Left renal pelvis (tissue), 4 donors: ENCODE data around the gene GPR89A. TPM values are rescaled to one million over a fixed set of nuclear protein-coding genes. Genes with fewer than 3 reads are reported as not detected.
"Not testable (repeated sequence)": the region's sequence is repeated elsewhere in the genome, so short reads cannot be mapped to it uniquely, and the experiment has no call there.

Source experiments
- DNase-seq, 4 donors: peaks; one replicate each; pipeline ENCODE4 v3.0.0-alpha.2; 2013; ENCODE audit warnings: low read depth in 4 of 4, low spot score in 3 of 4
- polyA plus RNA-seq, 4 donors: library from polyadenylated mRNA; unstranded; fragments of 120-200 nt; gene quantifications; one replicate each; pipeline ENCODE4 v1.2.1, GENCODE V29; 2013; ENCODE audit not compliant: insufficient read length in 4 of 4

GPR89A gene
- polyA plus RNA-seq, 4 donors, result 25.7 to 48.7 (median 39.8) TPM

GRCh38 chr1:145716641-145717345 is 109.0 kb downstream of the GPR89A start:
- no peak for DNase-seq

GRCh38 chr1:145717833-145718232 is 110.0 kb downstream of the GPR89A start:
- DNase-seq, result no peak

- DNase-seq, result not testable (repeated sequence)
Measured at GRCh38 chr1:145718465-145718864, 110.7 kb downstream of the GPR89A start.

GRCh38 chr1:145719230-145720079 is 111.7 kb downstream of the GPR89A start, which contains the start of gene CD160:
Gene CD160 (plus strand): TSS chr1:145719499. CDS start chr1:145728328, 8,829 bp downstream.
- no peak for DNase-seq

Other genes starting within 250 kb of the GPR89A start
- 1 to 10 TPM; 1.2 to 2.8 (median 1.7) TPM for gene NBPF20, start 182.4 kb upstream of the GPR89A start, polyA plus RNA-seq
- 100 to 1,000 TPM in 3 of 4 donors, 1 to 10 TPM in 1; 4.1 to 204 (median 147) TPM for gene PDZK1, start 99.4 kb downstream of the GPR89A start, polyA plus RNA-seq
- 1 to 10 TPM in 3 of 4 donors, under 1 TPM in 1; 0.70 to 2.9 (median 1.2) TPM for gene CD160, start 111.5 kb downstream of the GPR89A start, polyA plus RNA-seq
- gene RNF115, start 216.1 kb downstream of the GPR89A start, polyA plus RNA-seq, result 10 to 100 TPM; 12.7 to 20.2 (median 16.2) TPM
- 10 to 100 TPM; 29.5 to 36.7 (median 35.1) TPM for gene POLR3C, start 216.2 kb downstream of the GPR89A start, polyA plus RNA-seq
- gene NUDT17, start 237.6 kb downstream of the GPR89A start, polyA plus RNA-seq, result 1 to 10 TPM; 4.4 to 7.4 (median 5.8) TPM